Measurements from ENCODE around the gene RNPC3.

RNPC3 gene, protein sequence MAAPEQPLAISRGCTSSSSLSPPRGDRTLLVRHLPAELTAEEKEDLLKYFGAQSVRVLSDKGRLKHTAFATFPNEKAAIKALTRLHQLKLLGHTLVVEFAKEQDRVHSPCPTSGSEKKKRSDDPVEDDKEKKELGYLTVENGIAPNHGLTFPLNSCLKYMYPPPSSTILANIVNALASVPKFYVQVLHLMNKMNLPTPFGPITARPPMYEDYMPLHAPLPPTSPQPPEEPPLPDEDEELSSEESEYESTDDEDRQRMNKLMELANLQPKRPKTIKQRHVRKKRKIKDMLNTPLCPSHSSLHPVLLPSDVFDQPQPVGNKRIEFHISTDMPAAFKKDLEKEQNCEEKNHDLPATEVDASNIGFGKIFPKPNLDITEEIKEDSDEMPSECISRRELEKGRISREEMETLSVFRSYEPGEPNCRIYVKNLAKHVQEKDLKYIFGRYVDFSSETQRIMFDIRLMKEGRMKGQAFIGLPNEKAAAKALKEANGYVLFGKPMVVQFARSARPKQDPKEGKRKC

GRCh38 chr1:103525607-103526507 is at the start of gene RNPC3:
Gene RNPC3 (plus strand): TSS chr1:103525699. CDS start chr1:103526071, 372 bp downstream.
- DNase-seq: peak; percentile 74 to 87 (median 78)

GRCh38 chr1:103477101-103477500 is 48.4 kb upstream of the RNPC3 start:
- no peak for DNase-seq

- no peak for DNase-seq
These were observed 35.6 kb upstream of the RNPC3 start for GRCh38 chr1:103489935-103490334.

DNA sequence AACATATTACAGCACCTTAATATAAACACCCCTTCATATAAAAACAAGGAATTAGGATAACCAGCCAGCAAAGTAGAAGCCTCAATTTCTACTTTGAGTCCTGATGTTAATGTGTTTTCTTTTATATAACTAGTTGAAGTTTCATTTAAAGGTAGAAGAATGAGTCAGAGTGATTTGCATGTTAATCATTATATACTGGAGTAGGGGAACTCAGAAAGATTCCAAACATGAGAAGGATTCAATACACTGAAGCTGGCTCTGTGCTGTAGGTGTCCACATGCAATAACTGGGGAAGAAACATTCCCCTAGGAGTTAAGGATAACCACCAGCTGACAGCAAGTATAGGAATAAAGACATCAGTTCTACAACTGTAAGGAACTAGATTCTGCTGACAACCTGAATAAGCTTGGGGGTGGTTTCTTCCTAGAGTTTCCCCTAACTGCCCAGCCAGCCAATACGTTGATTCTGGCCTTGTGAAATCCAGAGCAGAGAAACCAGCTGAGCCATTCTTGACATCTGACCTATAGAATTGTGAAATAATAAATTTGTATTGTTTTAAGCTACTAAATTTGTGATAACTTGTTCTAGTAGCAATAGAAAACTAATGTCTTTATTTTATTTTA is 33.4 kb upstream of the RNPC3 start:
- no peak for DNase-seq

DNA sequence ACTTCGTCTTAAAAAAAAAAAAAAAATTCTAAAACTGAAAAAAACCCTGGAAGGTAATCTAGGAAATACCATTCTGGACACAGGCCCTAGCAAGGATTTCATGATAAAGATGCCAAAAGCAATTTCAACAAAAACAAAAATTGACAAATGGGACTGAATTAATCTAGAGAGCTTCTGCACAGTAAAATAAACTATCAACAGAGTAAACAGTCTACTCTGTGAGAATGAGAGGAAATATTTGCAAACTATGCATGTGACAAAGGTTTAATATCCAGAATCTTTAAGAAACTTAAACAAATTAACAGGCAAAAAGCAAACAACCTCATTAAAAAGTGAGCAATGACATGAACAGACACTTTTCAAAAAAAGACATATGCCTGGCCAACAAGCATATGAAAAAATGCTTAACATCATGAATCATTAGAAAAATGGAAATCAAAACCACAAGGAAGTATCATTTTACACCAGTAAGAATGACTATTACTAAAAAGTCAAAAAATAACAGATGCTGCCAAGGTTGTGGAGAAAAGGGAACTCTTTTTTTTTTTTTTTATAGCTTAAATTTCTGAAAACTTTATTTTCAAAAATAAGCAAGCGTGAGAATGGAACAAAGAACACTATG is 29.4 kb upstream of the RNPC3 start:
- DNase-seq: no peak

DNA sequence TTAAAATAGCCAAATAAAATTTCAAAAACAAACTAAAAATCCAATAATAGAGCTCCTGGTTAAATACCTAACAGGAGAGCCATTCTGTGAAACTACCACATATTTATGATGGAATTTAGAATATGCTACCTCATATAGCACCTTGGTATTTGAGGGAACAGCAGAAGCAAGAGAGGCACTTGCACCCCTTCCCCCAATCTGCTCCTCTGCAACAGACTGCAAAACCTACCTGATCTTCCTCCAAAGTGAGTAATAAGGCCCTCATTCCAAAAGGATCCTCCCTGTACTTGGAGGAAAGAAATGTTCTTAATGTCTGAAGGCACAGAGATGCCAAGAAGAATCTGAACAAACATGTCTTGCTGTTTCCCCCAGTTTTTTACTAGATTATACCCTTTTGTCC is 28.1 kb upstream of the RNPC3 start:
- DNase-seq: no peak

- DNase-seq: no peak
These were observed 16.2 kb upstream of the RNPC3 start for GRCh38 chr1:103509250-103509649.

GRCh38 chr1:103513711-103514110 is 11.8 kb upstream of the RNPC3 start:
- no peak for DNase-seq

GRCh38 chr1:103514920-103515503 is 10.5 kb upstream of the RNPC3 start:
- DNase-seq: no peak

DNA sequence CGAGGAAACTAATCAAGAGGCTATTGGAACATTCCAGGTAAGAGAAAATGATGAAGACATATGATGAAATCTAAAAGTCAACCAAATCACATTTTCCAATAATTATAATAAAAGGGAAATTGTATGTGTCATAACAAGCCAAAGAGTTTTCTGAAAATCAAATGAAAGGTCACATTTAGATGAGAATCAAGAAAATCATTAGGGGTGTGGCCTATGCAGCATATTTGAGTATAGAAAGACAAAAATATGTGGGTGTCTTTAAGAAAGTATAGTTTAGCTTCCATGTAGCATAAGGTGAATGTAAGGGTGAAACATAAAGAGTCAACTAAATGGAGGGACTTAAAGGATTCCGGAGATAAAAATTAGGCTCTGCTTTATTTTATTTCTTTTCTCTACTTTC is 9.2 kb upstream of the RNPC3 start:
- no peak for DNase-seq

DNA sequence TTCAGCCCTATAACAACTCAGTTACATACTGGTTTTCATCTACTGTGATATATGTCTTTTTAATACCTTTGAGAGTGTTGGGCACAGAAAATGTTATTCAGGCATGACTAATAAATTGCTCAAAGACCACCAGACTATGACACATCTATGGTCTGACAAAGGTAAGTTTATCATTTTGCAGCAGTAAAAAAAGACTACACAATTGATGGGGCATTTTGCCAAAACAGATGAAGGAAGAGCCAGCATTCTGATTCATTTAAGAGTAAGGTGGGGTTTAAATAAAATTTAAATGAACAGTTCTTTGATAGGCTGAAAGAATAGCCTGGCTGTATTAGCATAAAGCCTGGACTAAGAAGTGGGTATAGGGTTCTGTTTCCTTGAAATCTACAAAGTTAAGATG is 8.8 kb upstream of the RNPC3 start:
- no peak for DNase-seq

- DNase-seq: no peak
These were observed 8.0 kb upstream of the RNPC3 start for GRCh38 chr1:103517380-103518047.

DNA sequence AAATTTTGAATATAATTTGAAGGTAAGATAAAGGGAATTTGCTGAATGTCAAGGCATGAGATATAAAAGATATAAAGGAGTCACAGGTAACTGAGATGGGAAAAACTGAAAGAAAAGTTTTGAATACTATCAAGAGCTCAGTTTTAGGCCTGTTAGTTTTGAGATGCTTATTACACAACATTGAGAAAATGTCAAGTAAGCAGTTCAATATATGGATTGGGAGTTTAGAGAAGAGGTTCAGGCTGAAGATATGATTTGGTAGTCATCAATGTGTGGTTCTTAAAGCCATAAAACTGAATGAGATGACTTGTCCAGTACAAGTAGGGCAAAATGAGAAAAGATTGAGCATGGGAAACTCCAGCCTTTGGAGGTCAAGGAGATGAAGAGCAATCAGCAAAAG is 4.7 kb upstream of the RNPC3 start:
- DNase-seq: no peak

DNA sequence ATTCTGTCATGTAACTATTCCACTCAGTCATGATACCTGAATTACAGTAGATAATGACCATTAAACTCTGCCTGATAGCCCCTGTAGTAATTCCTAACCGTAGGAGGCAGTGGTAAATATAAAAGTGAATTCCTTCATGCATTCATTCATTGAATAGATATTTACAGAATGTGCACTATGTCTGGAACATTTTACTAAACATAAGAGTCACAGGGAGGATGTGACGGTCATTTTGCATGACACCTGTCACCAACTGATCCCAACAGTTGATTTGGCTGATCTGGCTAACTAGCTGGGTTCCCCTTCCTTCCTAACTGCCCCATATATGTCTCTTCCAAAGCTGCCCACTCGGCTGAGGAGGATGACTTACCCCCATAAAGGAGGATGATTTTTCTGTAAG is 2.2 kb upstream of the RNPC3 start:
- DNase-seq: no peak

GRCh38 chr1:103525114-103525606 is 339 bp upstream of the RNPC3 start:
- DNase-seq: no peak

DNA sequence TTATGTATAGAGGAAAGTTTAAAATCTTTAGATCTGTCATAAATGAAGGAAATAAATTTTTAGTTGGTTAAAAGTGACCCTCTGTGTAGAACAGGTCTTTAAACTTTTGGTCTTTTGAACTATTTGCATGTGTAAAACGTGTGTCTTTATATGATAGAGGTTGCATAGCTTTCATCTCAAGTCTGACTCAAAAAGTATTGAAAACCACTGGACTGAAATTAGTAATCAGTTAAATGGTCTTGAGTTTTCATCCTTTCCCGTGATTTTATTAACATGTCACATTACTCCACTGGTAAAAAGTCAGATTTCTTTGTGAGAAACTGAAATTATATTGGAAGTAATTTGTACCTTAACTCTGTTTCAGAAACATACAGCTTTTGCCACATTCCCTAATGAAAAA is 1.8 kb downstream of the RNPC3 start:
- no peak for DNase-seq

DNA sequence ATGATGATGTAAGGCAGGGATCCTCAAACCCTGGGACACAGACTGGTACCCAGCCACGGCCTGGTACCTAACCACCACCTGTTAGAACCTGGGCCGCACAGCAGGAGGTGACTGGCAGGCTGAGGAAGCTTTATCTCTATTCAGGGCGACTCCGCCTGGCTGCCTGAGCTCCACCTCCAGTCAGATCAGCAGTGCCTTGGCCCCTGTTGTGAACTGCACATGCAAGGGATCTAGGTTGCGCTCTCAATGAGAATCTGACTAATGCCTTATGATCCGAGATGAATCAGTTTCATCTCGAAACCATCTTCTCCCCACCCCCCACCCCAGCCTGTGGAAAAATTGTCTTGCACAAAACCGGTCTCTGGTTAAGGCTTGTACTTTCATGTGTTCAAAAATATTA is 4.2 kb downstream of the RNPC3 start:
- peak in 2 of 4 experiments; percentile 37 to 51 for DNase-seq

DNA sequence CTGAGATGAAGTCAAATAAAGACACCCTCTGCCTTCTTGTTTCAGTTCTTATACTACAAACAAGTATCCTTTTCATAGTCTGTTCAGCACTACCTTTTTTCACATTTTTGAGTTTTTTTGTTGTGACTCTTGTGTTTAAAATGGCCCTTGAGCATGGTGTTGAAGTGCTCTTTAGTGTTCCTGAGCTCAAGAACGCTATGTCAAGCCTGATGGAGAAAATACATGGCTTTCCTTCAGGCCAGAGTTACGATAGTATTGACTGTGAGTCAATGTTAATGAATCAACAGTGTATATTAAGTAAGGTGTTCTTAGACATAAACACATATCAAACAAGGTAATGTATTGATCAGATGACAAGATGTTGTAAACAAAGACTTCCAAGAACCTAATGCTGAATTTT is 12.7 kb downstream of the RNPC3 start:
- no peak for DNase-seq

DNA sequence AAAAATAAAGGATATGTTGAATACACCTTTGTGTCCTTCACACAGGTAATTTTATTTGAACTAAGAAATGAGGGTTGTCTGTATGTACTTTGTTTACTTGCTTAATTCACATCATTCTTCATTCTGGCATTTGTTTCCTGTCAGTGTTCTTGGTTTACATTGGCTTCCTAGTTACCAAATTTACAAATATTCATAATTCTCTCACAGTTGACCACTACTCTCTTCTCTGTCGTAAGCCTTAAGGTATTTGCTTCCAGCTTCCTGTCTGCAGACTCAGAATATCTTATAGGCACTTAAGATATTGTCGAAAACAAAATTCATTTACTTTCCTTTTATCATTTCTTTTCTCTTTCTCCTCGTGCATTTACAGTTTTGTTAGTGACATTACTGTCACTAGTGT is 15.9 kb downstream of the RNPC3 start:
- DNase-seq: no peak

- DNase-seq: no peak
These were observed 21.0 kb downstream of the RNPC3 start for GRCh38 chr1:103546496-103546895.

- no peak for DNase-seq
These were observed 22.3 kb downstream of the RNPC3 start for GRCh38 chr1:103547840-103548239.

DNA sequence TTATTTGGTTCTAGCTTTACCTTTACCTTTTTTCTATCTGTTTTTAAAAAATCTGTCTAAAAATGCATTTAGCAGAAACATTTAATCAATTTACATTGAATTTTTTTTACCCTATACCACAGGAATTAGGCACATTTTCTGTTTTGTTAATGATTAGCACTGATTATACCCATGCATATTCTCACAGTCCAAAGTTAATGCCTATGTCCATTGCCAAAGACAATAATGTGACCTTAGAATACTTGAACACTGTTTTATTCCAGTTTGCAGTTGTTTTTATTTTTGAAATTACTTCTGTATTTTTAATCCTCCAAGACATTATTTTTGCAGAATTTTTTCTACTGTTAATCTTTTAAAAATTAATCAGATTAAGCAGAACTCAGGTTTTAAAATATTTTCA is 34.9 kb downstream of the RNPC3 start:
- no peak for DNase-seq

All from activated CD4-positive, CD25-positive, alpha-beta regulatory T cell (primary cell).